RWPE2 (cell line): ENCODE measurements around the gene EXT2.
A peak's percentile ranks its signal among the peaks of the same experiment; 100 is the strongest.

Experiments
- ATAC-seq: fragments of 200-7000 bp; cut with Tn5 transposase; 3 replicates; pipeline ENCODE4 v1.9.1; 2021; ENCODE audit warnings: low read depth
- DNase-seq: peaks from one replicate; pipeline ENCODE4 v3.0.0-alpha.2; 2020; ENCODE audit warnings: low spot score
- H3K27ac ChIP-seq: fragments of 450-650 bp; 2 replicates; pipeline ENCODE4 v1.5.1; 2017; ENCODE audit warnings: mild to moderate bottlenecking; ENCODE audit not compliant: poor library complexity, severe bottlenecking
- H3K27me3 ChIP-seq: fragments of 250-450 bp; sonication (Bioruptor Pico); 2 replicates; pipeline ENCODE4 v1.5.1; 2021; ENCODE audit warnings: mild to moderate bottlenecking, moderate library complexity; ENCODE audit not compliant: insufficient read depth, poor library complexity, severe bottlenecking
- H3K36me3 ChIP-seq: fragments of 250-450 bp; sonication (Bioruptor Pico); 2 replicates; pipeline ENCODE4 v1.5.1; 2020; ENCODE audit warnings: low read depth, mild to moderate bottlenecking, moderate library complexity
- H3K4me1 ChIP-seq: fragments of 250-450 bp; sonication (Bioruptor Pico); 2 replicates; pipeline ENCODE4 v1.5.1; 2021; ENCODE audit warnings: mild to moderate bottlenecking, moderate library complexity; ENCODE audit not compliant: insufficient read depth, poor library complexity, severe bottlenecking
- H3K4me3 ChIP-seq: fragments of 250-450 bp; sonication (Bioruptor Pico); 2 replicates; pipeline ENCODE4 v1.5.1; 2021; ENCODE audit warnings: mild to moderate bottlenecking, moderate library complexity; ENCODE audit not compliant: severe bottlenecking
- H3K9me3 ChIP-seq: fragments of 250-450 bp; sonication (Bioruptor Pico); 2 replicates; pipeline ENCODE4 v1.5.1; 2021; ENCODE audit warnings: mild to moderate bottlenecking, moderate library complexity; ENCODE audit not compliant: severe bottlenecking
- CTCF ChIP-seq: fragments of 450-650 bp; IDR thresholded peaks from one replicate; pipeline ENCODE4 v1.5.1; 2017; ENCODE audit warnings: mild to moderate bottlenecking, moderate library complexity; ENCODE audit not compliant: poor library complexity, severe bottlenecking

Gene EXT2

GRCh38 chr11:44185522-44185921, 90.0 kb downstream of the EXT2 start:
- no peak for TF ChIP-seq CTCF
- no peak overlapping the region for H3K27ac ChIP-seq
- DNase-seq (no peak), ATAC-seq (no peak)
- peaks cover 5% of the 10 kb centered on the region for H3K36me3 ChIP-seq
- peaks cover 8% of the 10 kb centered on the region for H3K9me3 ChIP-seq
- H3K27me3 ChIP-seq, result no peaks in the 10 kb centered on the region
- no peak overlapping the region for H3K4me3 ChIP-seq
- no peaks in the 10 kb centered on the region for H3K4me1 ChIP-seq

DNA sequence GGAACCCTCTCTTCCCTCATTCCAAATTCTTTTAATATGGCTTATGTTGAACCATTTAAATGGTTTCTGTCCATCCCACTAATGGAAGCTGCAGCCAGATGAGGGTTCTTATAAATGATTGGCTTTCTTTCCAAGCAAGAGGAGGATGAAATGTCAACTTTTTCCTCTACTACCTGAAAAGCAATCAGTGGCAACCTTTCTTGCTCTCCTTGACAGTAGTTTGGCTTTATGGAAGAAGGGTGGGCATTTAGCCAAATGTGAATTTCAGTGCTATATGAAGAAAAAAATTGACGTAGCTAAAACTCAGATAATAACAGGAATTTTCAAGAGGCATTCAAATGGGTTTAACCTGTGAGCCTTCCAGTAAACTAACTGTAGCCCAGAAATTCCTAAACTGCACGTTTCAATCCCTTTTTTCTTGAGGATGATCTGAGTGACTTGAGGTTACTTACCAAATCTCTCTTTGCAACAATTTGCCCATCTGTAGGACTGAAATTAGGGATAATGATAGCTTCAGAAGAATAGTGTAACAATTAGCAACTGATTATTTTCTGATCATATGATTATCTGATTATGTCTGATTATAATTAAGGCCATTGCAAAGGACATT, 90.9 kb downstream of the EXT2 start:
- Histone ChIP-seq H3K9me3 (peaks cover 8% of the 10 kb centered on the region), H3K27me3 (no peaks in the 10 kb centered on the region), H3K4me3 (no peak overlapping the region), H3K4me1 (no peaks in the 10 kb centered on the region), H3K27ac (no peak overlapping the region), H3K36me3 (peaks cover 5% of the 10 kb centered on the region)
- ATAC-seq (no peak), DNase-seq (no peak)
- TF ChIP-seq CTCF, result no peak

DNA sequence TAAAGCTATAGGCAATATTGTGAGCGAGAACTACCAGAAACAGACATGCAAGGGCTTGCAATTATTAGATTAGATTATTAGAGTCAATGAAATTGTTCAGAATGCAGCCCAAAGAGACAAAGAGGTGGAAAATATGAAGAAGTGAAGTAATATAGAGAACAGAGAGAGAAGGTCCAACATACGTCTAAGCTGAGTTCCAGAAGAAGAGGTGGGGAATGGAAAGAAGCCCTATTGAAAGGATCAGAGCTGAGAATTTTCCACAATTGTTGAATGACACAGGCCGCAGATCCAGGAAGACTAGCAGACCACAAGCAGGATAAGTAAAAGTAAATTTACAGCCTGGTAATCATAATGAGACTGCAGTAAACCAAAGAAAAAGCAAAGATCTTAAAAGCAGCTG, 93.2 kb downstream of the EXT2 start:
- Histone ChIP-seq H3K4me1 (no peaks in the 10 kb centered on the region), H3K9me3 (peaks cover 8% of the 10 kb centered on the region), H3K27me3 (no peaks in the 10 kb centered on the region), H3K27ac (no peak overlapping the region), H3K36me3 (peaks cover 5% of the 10 kb centered on the region), H3K4me3 (no peak overlapping the region)
- no peak for DNase-seq
- ATAC-seq, result no peak
- no peak for TF ChIP-seq CTCF

DNA sequence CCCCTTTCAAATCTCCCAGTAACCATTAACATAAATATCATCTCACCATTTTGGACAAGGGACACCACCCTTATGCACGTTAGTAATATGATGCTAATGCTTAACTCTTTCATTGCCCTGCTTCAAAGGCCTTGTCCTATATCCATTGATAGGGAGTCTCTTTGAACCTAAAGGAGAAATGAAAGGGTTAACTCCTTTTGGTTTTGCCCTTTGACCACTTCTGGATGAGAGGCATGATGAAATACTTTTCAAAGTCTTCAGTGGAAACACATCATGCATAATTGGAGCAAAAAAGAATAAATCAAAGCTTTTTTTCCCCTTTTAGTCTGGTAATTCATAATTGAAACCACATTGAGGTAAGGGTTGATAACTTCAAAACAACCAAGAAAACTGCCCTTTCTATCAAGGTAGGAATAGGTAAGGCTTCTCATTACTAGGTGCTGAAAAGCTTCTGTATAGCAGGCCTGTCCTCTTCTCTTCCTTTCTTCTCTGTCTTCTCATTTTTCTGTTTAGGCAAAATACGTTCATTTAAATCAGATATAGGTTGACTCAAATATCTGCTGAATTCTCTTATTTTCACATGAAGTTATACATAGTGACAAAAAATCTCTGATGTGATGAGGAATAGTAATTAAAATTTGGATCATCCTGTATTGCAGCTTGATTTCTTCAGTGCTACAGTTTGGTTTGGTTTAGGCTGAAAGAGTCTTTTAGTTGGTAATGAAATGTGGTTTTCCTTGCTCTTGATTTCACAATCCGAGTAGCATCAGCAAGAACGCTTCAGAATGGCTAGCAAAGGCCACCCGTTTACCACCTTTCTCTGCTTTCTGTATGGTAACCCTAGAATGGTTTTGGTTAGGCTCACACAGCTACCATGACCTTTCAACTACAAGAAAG, 94.8 kb downstream of the EXT2 start:
- Histone ChIP-seq H3K4me3 (no peak overlapping the region), H3K9me3 (peaks cover 8% of the 10 kb centered on the region), H3K4me1 (no peaks in the 10 kb centered on the region), H3K36me3 (peaks cover 11% of the 10 kb centered on the region), H3K27ac (no peak overlapping the region), H3K27me3 (no peaks in the 10 kb centered on the region)
- no peak for TF ChIP-seq CTCF
- ATAC-seq, result no peak
- no peak for DNase-seq

- Histone ChIP-seq H3K36me3 (peaks cover 13% of the 10 kb centered on the region), H3K4me3 (no peak overlapping the region), H3K27me3 (no peaks in the 10 kb centered on the region), H3K4me1 (no peaks in the 10 kb centered on the region), H3K27ac (no peak overlapping the region), H3K9me3 (peaks cover 8% of the 10 kb centered on the region)
- DNase-seq (no peak), ATAC-seq (peak; percentile 27; the same call in 1 of the 3 replicates)
- no peak for TF ChIP-seq CTCF
Observed at GRCh38 chr11:44190883-44191230, 95.4 kb downstream of the EXT2 start.
